GM20000 (cell line): Measurements from ENCODE around the gene CHIT1.

Experiments used
- DNase-seq: peaks from one replicate; pipeline ENCODE4 v3.0.0; 2012; ENCODE audit warnings: low spot score
- TF ChIP-seq, protein P1 (sequence below): IDR thresholded peaks from 2 replicates; pipeline ENCODE4 v1.5.1; 2012; ENCODE audit warnings: mild to moderate bottlenecking, control low read depth; ENCODE audit errors: extremely low read depth, missing control alignments

CHIT1 gene

DNA sequence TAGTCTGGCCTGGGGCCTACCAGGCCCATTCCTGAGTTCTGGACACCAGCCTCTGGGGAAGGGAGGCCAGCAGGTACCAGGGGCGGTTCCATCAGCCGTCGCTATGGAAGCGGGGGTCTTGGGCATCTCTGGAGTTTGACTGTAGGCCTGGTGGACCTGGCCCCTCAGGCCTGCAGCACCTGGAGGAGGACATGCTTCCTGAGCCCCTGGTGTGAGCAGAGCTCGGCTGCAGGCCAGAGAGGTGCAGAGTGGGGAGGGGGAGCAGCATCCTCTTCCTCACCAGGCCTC is 61.6 kb downstream of the CHIT1 start:
- TF ChIP-seq, protein P1, sequence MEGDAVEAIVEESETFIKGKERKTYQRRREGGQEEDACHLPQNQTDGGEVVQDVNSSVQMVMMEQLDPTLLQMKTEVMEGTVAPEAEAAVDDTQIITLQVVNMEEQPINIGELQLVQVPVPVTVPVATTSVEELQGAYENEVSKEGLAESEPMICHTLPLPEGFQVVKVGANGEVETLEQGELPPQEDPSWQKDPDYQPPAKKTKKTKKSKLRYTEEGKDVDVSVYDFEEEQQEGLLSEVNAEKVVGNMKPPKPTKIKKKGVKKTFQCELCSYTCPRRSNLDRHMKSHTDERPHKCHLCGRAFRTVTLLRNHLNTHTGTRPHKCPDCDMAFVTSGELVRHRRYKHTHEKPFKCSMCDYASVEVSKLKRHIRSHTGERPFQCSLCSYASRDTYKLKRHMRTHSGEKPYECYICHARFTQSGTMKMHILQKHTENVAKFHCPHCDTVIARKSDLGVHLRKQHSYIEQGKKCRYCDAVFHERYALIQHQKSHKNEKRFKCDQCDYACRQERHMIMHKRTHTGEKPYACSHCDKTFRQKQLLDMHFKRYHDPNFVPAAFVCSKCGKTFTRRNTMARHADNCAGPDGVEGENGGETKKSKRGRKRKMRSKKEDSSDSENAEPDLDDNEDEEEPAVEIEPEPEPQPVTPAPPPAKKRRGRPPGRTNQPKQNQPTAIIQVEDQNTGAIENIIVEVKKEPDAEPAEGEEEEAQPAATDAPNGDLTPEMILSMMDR: no peak
- no peak for DNase-seq

DNA sequence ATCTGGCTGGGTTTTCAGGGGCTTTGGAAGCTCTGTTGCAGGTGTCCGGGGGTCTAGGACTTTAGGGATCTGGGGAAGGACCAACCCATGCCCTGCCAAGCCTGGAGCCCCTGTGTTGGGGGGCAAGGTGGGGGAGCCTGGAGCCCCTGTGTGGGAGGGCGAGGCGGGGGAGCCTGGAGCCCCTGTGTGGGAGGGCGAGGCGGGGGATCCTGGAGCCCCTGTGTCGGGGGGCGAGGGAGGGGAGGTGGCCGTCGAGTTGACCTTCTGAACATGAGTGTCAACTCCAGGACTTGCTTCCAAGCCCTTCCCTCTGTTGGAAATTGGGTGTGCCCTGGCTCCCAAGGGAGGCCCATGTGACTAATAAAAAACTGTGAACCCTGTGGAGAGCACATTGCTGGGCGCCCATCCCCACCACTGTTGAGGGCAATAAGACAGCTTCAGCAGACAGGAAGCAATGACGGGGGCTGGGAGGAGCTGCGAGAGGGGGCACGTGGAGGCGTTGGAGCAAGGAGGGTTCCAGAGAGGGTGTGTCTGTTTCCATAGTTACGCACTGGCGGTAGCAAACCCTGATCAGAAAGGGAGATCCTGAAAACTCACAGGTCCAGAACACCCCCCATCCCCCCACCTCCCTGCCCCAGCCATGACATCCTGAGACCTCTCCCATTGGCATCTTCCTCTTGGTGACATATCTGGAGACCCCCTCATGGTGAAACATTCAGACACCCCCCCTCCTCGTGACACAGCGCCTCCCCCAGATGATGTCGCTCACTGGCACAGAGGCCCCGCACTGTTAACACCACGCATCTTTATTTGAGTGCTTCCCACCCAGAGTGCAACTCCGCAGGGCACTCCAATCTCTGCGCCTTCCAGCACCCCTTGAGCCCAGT is 62.2 kb downstream of the CHIT1 start:
- TF ChIP-seq, protein P1: no peak
- no peak for DNase-seq

DNA sequence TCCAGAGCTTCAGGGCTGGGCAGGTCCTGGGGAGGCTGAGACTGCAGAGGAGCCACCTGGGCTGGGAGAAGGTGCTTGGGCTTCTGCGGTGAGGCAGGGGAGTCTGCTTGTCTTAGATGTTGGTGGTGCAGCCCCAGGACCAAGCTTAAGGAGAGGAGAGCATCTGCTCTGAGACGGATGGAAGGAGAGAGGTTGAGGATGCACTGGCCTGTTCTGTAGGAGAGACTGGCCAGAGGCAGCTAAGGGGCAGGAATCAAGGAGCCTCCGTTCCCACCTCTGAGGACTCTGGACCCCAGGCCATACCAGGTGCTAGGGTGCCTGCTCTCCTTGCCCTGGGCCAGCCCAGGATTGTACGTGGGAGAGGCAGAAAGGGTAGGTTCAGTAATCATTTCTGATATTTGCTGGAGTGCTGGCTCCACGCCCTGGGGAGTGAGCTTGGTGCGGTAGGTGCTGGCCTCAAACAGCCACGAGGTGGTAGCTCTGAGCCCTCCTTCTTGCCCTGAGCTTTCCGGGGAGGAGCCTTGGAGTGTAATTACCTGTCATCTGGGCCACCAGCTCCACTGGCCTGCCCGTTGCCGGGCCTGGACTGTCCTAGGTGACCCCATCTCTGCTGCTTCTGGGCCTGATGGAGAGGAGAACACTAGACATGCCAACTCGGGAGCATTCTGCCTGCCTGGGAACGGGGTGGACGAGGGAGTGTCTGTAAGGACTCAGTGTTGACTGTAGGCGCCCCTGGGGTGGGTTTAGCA is 63.1 kb downstream of the CHIT1 start:
- DNase-seq: peak; percentile 41
- TF ChIP-seq, protein P1: peak; percentile 10
